ENCODE data around the gene PPT2.
"Not testable (repeated sequence)": the region's sequence is repeated elsewhere in the genome, so short reads cannot be mapped to it uniquely, and the experiment has no call there.

Gene PPT2

GRCh38 chr6:32139590-32139989 lies 14.4 kb upstream of the PPT2 start:
- no peak for TF ChIP-seq CTCF (IDR thresholded peaks at IDR 0.05; ENCODE audit: poor library complexity, severe bottlenecking)
- ATAC-seq (ENCODE audit: low read depth) (no peak), DNase-seq (ENCODE audit: low spot score) (no peak)
- H3K27ac ChIP-seq (ENCODE audit: poor library complexity, severe bottlenecking) = no peak overlapping the region
- no peaks in the 10 kb centered on the region for H3K4me1 ChIP-seq (ENCODE audit: insufficient read depth, poor library complexity, severe bottlenecking)
- no peaks in the 10 kb centered on the region for H3K27me3 ChIP-seq (ENCODE audit: insufficient read depth, poor library complexity, severe bottlenecking)
- no peaks in the 10 kb centered on the region for H3K36me3 ChIP-seq (ENCODE audit: low read depth)
- H3K4me3 ChIP-seq (ENCODE audit: severe bottlenecking) = no peak overlapping the region
- H3K9me3 ChIP-seq (ENCODE audit: severe bottlenecking) = no peaks in the 10 kb centered on the region

- Histone ChIP-seq H3K27me3 (ENCODE audit: insufficient read depth, poor library complexity, severe bottlenecking) (no peaks in the 10 kb centered on the region), H3K27ac (ENCODE audit: poor library complexity, severe bottlenecking) (no peak overlapping the region), H3K4me3 (ENCODE audit: severe bottlenecking) (no peak overlapping the region), H3K4me1 (ENCODE audit: insufficient read depth, poor library complexity, severe bottlenecking) (no peaks in the 10 kb centered on the region), H3K36me3 (ENCODE audit: low read depth) (no peaks in the 10 kb centered on the region), H3K9me3 (ENCODE audit: severe bottlenecking) (no peaks in the 10 kb centered on the region)
- no peak for DNase-seq (ENCODE audit: low spot score)
- ATAC-seq (ENCODE audit: low read depth) = no peak
- TF ChIP-seq CTCF (IDR thresholded peaks at IDR 0.05; ENCODE audit: poor library complexity, severe bottlenecking) = no peak
Observed at GRCh38 chr6:32140420-32141046, 13.4 kb upstream of the PPT2 start.

- not testable (repeated sequence) for H3K27me3 ChIP-seq (ENCODE audit: insufficient read depth, poor library complexity, severe bottlenecking); H3K27ac ChIP-seq (ENCODE audit: poor library complexity, severe bottlenecking); H3K4me1 ChIP-seq (ENCODE audit: insufficient read depth, poor library complexity, severe bottlenecking); H3K36me3 ChIP-seq (ENCODE audit: low read depth); ATAC-seq (ENCODE audit: low read depth); DNase-seq (ENCODE audit: low spot score); H3K4me3 ChIP-seq (ENCODE audit: severe bottlenecking); H3K9me3 ChIP-seq (ENCODE audit: severe bottlenecking)
Observed at GRCh38 chr6:32144238-32144637, 9.7 kb upstream of the PPT2 start.

GRCh38 chr6:32146287-32146686 lies 7.7 kb upstream of the PPT2 start:
- TF ChIP-seq CTCF (IDR thresholded peaks at IDR 0.05; ENCODE audit: poor library complexity, severe bottlenecking) = no peak
- DNase-seq (ENCODE audit: low spot score) (no peak), ATAC-seq (ENCODE audit: low read depth) (no peak)
- no peaks in the 10 kb centered on the region for H3K9me3 ChIP-seq (ENCODE audit: severe bottlenecking)
- no peaks in the 10 kb centered on the region for H3K36me3 ChIP-seq (ENCODE audit: low read depth)
- H3K27ac ChIP-seq (ENCODE audit: poor library complexity, severe bottlenecking) = no peak overlapping the region
- H3K4me1 ChIP-seq (ENCODE audit: insufficient read depth, poor library complexity, severe bottlenecking) = no peaks in the 10 kb centered on the region
- H3K27me3 ChIP-seq (ENCODE audit: insufficient read depth, poor library complexity, severe bottlenecking) = no peaks in the 10 kb centered on the region
- H3K4me3 ChIP-seq (ENCODE audit: severe bottlenecking) = no peak overlapping the region

- no peaks in the 10 kb centered on the region for H3K36me3 ChIP-seq (ENCODE audit: low read depth)
- ATAC-seq (ENCODE audit: low read depth) = no peak
- no peak for TF ChIP-seq CTCF (IDR thresholded peaks at IDR 0.05; ENCODE audit: poor library complexity, severe bottlenecking)
- no peaks in the 10 kb centered on the region for H3K27me3 ChIP-seq (ENCODE audit: insufficient read depth, poor library complexity, severe bottlenecking)
- no peak overlapping the region for H3K4me3 ChIP-seq (ENCODE audit: severe bottlenecking)
- DNase-seq (ENCODE audit: low spot score) = no peak
- no peaks in the 10 kb centered on the region for H3K4me1 ChIP-seq (ENCODE audit: insufficient read depth, poor library complexity, severe bottlenecking)
- H3K9me3 ChIP-seq (ENCODE audit: severe bottlenecking) = no peaks in the 10 kb centered on the region
- H3K27ac ChIP-seq (ENCODE audit: poor library complexity, severe bottlenecking) = no peak overlapping the region
Observed at GRCh38 chr6:32146687-32147086, 7.3 kb upstream of the PPT2 start.

Measured in RWPE2 (cell line).